GM12872 (cell line): ENCODE results near the gene LIX1L.
A peak's percentile ranks its signal among the peaks of the same experiment; 100 is the strongest.

Source experiments
- TF ChIP-seq, protein P1 (sequence below): IDR thresholded peaks from 3 replicates; pipeline ENCODE4 v1.5.1; 2011; ENCODE audit warnings: low read depth, mild to moderate bottlenecking, low read length, moderate library complexity; ENCODE audit not compliant: insufficient read depth

Gene LIX1L

DNA sequence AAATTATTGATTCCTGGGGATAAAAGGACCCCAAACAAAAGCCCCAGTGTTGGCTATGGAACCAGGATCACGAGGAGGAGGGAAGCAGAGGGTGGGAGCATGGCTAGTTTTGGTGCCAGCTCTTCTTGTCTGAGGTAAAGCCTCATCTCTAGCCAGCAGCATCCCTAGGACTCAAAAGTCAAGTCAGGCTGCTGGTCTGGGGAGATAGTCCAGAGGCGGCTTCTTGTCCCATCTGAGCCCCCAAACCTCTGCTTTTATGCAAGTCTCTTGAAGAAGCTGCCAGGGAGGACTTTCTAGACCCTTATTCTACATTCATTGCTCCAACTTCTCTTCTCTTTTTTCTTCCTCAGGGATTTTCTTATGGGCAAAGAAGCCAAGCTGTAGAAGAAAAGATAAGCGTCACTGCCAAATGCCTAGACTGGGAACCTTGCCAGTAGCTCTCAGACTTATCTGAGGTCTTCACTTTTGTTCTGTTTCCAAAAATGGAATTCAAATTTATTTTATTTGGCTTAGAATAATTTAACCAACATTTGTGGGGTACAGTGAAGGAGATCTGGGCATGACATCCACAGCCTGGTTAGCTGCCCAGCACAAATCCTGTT lies 65.2 kb downstream of the LIX1L start:
- TF ChIP-seq, protein P1, sequence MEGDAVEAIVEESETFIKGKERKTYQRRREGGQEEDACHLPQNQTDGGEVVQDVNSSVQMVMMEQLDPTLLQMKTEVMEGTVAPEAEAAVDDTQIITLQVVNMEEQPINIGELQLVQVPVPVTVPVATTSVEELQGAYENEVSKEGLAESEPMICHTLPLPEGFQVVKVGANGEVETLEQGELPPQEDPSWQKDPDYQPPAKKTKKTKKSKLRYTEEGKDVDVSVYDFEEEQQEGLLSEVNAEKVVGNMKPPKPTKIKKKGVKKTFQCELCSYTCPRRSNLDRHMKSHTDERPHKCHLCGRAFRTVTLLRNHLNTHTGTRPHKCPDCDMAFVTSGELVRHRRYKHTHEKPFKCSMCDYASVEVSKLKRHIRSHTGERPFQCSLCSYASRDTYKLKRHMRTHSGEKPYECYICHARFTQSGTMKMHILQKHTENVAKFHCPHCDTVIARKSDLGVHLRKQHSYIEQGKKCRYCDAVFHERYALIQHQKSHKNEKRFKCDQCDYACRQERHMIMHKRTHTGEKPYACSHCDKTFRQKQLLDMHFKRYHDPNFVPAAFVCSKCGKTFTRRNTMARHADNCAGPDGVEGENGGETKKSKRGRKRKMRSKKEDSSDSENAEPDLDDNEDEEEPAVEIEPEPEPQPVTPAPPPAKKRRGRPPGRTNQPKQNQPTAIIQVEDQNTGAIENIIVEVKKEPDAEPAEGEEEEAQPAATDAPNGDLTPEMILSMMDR = no peak

DNA sequence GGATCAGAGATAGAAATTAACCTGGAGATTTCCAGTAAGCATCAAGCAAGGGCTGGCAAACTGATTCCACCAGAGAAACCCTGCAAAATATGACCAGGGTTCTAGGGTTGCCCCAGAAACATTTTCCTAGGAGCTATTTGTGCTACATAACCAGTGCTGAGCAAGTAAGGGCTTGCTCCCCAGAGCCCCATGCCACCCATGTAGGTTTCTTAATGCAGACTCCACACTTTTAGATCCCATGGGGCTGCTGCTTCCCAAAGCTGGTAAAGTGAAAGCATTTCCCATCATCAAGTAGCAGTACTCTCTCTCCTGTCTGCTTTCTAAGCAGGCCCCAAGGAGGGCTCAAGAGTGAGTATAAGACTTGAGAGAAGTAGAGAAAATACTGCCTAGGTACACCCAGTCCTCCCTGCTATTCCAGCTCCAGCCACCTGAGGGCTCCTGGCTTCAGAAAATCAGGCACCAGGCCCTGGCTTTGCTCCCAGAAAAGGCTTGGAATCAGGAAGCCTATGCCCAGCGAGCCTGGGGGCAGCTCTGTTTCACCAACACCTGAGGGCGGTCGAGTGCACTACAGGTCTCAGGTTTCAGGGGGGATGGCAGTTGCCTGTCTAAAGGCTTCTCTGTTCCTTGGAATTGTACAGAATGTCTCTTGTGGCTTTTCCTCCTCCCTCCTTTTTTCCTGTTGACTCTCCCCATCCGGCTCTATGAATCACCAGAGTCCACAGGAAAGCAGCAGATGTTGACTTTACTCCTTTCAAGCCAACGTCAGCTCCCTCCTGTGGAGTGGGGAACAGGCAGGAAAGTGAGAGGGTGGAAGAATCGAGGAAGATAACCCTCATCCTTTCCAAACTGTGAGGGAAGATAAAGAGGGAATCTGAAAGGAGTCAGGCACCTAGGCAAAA lies 66.0 kb downstream of the LIX1L start:
- TF ChIP-seq, protein P1 = peak; percentile 92

DNA sequence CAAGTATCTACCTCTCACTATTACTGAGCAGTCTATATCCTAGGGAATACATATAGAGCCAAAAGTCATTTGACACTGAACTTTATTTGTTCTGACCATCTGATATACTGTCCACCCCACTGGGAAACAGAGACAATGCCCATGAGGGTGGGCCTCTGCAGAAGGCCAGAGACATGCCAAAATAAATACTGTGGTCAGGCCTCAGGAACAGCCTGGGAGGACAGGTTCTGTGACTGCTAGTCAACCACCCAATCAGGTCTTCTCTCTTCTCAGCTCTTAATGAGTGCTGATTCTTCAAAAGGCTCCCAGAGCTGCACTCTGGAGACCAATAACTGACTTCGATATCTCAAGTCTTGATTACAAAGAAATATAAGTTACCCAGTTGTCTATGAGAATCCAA lies 66.7 kb downstream of the LIX1L start:
- TF ChIP-seq, protein P1 = no peak

DNA sequence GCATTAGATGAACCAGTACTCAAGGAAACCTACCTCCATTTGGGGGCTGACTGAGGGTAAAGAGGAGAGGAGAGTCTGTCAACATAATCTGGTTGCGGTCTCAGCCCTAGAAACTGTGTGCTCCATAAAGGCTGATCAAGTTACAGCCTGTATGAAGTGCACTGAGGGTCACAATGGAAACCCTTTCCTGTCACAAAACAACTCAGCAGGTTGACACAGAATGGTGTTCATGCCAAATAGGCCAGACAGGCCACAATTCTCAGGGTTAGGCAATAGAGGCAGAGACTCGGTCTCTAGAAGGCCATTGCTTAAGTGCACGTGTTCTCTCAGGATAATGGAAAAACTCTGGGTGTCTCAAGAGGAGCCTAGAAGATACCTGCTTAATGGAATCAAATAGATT lies 68.1 kb downstream of the LIX1L start:
- TF ChIP-seq, protein P1 = no peak

DNA sequence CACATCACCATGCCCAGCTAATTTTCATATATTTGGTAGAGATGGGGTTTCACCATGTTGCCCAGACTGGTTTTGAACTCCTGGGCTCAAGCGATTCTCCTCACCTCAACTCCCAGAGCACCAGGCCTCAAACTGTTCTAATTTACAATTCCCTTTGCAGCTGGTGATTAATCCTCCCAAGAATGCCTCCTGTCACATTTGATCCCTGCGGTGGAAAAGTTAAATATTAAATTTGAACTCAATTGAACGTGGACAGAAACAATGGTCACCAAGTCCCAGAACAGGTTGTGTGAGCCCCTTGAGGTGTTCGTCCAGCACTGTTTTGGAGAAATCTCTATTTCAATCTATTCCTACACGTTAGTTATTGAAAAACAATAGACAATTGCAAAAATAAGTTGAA lies 70.2 kb downstream of the LIX1L start:
- TF ChIP-seq, protein P1 = no peak

DNA sequence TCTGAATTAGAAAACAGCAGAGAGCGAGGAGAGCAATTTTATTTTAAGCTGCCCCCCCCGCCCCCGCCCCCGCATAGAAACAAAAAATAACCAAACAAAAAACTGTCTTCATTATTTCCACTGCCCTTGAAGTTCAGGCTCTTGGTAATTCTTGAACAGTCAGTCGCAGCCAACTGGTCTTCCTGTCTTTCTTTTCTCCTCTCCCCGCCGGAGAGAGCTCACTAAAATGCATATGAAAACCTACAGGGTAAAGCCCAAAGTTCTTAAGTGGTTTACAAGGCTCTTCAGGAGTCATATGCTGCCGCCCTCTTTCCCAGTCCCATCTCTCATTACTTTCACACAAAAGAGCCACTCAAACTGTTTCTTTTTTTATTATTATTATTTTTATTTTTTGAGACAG lies 71.0 kb downstream of the LIX1L start:
- TF ChIP-seq, protein P1 = no peak

DNA sequence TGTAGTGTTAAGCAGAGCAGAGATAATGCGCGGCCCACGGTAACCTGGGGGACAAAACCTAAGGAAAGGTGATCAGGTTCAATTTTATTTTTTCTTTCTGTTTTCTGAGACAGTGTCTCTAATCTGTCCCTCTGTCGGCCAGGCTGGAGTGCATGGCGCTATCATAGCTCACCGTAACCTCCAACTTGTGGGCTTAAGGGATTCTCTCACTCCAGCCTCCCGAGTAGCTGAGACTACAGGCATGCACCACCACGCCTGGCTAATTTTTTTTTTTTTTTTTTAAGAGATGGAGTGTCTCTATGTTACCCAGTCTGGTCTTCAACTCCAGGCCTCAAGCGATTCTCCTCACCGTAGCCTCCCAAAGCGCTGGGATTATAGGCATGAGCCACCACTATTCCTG lies 71.4 kb downstream of the LIX1L start:
- TF ChIP-seq, protein P1 = no peak
